COLO668 (cell line): ENCODE measurements around the gene TSPAN5.
"Not testable (repeated sequence)": the region's sequence is repeated elsewhere in the genome, so short reads cannot be mapped to it uniquely, and the experiment has no call there.

Experiments
- DNase-seq: peaks from one replicate; lab custom pipeline; 2025; ENCODE audit not compliant: unreplicated experiment; lab: John Stamatoyannopoulos, UW

TSPAN5 gene

DNA sequence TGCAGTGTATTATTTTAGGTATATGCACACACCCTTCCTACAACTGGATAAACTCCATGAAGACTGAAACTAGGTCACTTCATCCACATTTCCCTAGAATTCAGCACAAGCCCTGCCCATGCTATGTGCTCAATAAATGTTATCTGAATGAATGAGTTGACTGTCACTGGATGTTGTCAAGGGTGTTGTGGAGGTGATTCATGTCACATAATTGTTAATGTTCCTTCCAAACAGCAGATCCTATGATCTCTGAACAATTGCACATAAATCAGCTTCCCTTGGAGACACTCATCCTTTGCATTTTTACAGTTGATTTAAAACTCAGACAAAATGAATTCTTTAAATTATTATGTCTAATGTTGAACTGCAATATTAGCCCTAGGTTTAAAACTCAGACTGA is 154.7 kb downstream of the TSPAN5 start:
- DNase-seq = no peak

DNA sequence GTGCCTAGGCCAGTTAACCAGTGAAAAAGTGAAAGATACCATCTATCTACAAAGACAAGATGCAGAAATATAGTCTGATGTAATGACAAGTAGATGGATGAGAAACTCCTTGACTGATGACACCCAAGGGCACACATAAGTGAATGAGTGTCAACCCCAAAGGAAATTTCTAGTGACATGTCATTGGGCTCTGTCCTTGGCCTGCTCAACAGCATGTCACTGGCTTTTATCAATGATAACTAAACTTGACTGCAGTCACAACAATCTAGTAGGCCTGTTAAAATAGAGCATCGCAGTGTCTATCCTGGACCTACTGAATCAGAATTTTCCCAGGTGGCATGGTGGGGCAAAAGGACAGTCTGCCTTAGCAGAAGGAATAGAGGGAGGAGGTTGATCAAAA is 155.8 kb downstream of the TSPAN5 start:
- no peak for DNase-seq

DNA sequence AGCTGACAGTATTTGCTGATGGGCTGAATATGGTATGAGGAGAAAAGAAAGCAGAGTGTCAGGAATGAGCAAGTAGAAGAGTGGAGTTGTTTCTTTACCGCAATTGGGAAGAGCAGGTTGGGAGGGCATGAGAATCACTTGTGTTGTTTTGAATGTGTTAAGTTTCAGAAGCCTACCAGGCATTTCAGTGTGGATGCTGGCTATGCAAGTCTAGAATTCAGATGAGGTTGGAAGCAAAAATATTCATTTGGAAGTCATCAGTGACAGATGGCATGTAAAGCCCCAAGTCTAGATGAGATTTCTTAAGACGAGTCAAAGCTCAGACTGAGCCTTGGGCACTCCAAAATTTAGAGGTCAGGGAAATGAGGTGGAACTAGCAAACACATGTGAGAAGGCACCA is 156.4 kb downstream of the TSPAN5 start:
- DNase-seq = no peak

DNA sequence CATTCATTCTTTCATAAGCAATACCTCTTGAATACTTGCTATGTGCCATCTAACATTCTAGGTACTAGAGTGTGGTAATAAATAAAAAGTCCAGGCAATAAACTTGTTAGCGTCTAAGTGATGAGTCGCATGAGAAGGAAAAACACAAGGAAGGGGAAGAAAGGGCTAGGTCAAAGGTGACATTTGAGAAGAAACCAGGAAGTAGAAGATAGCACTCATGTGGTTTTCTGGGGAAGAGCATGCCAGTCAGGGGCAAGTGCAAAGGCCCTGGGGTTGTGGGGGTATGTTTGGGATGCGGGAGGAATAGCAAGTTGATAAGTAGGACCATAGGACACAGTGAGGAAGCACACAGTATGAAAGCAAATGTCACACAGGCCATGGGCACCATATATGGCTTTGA is 157.0 kb downstream of the TSPAN5 start:
- DNase-seq = no peak

DNA sequence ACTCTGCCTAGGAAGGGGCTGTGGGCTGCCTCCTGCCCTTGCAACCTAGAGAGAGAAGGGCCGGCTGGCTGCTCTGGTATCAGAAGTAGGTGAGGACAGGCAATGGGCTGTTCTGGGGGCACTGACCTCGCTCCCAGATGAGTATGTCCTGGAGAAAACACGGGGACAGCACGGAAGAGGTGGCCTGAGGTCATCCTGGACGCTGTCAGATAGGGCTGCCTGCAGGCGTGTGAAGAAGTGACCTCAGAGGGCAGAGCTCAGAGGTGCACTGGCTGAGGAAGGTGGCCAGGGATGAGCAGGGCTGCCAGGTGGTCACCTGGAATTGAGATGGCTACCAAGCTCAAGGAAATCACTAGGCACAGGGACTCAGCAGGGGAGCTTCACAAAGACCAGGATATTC is 159.6 kb downstream of the TSPAN5 start:
- no peak for DNase-seq

DNA sequence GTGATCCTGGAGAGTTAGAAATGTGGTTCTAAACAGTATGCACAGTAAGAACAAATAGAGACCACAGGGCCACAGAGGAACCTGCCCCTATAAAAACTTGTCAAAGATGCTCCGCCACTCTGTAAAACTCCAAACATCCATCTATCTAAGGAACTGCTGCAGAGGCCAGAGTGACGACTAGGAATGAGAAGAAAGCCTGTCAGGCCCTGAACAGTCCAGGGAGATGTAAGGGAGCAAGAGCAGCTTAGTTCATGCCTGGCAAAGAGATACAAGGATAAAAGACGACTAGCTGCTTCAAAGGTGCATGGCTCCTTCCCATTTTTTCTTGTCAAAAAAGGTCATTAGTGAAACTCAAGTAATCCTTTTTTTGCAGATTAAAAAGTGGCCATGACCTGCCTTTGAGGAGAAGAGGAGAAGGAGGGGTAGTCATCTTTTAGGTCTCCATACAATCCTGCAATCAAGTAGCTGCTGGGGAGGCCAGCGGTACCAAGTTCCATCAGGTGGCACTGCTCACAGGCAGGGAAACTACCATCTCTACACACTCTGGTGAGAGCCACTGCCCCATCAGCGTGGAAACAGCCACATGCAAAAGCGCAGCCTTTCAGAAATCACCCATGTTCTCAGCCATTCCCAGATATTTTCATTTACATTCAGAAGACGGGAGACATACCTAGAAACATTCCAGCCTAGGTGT is 162.1 kb downstream of the TSPAN5 start:
- DNase-seq = no peak

DNA sequence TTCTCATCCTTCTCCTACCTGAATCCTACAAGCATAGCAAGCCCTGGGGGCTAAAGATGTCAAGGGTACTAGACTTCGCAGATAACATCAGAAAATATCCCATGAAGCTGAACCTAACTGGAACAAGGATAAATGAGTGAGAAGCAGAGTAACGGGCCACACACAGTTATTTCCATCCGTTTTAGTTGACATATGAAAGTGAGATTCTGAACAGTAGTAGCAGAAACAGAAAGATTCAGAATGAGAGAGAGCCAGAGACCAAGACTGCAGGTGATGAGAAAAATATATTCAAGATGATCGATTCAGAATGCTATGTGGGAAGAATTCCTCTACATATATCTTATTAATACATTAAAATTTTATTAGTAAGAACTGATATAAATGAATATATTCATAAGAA is 165.1 kb downstream of the TSPAN5 start:
- DNase-seq = no peak

DNA sequence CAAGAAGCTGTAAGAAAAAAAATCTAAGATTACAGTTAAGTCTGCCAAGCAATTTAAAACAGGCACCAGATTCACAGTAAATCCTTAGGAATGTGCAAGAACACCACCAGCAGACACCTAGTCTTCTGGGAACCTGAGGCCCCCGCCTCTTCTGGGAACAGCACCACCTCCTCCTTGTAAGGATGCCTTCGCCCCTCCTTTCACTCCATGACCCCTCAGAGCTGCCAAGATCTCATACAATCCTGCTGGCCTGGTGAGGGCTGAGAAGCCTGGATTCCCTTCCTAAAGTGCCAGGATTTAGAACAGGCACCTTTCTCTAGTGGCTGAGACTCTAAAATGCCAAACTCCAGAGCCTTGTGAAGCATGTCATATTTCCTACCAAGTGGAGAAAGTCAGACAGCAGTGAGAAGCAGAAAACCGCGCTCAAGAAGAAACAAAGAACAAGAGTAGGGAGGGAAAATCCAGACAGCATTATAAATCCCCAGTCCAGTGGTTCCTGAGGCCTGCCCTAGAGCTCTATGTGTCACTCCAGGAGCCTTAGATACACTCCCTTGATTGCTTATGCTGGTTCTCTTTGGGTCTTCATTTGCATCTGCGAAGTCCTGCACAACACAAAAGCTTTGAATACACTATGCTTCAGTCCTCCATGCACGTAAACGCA is 166.4 kb downstream of the TSPAN5 start:
- DNase-seq = no peak

DNA sequence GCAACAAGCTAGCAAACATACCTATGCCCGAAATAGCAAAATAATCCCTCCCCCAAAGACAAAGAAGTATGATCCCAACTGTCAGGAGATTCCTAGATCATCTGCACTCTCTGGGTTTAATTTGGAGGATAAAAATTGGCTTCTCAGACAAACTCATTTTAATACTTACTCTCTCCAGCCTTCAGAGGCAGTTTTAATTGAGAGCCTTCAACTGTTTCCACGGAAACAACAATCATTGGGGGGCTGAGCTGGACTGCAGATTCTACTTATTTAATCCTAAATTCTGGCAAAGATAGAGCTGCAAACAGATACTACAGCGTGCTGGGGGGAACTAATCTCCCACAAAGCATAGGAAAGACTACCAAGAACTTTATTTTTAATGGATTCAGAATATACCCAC is 168.2 kb downstream of the TSPAN5 start:
- DNase-seq = no peak

DNA sequence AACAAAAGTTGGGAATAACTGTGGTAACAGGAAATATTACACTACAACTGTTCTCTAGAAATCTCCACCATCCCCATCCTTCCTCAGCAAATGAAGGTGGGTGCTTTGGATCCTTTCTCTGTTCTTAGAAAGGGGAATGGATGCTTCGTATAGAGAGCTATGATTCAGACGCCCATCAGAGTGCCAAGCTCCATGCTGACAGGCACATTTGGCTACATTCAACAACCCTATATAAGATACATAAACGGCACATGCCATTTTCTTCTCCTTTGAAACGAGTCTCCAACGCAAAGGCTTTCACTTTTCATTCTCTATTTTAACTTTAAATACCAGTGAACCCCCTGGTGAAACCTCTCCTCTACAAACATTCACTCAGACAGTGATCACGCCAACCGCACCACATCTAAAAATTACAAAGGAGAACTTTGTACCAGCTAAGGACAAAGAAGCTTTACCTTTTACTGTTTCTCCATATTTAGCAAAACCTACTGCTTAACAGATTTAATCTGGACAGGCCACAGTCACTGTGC is 172.5 kb downstream of the TSPAN5 start:
- no peak for DNase-seq

DNA sequence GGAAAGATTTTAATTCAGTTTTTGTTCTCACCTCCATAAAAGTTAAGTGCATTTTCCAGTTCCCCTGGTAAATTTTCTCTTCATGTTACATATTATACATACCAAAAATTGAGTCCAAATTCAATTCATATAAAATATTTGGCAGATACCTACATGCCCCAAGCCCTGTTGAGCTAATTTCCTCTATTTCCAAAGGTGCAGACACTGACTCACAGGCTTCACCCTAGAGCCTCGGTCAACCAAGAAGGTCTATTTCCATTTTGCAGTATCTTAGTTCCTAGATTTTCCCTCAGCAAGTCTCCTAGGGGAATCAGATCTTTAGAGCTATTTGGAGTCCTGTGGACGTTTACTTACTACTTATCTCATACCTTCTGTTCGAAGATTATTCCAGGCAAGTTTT is 174.4 kb downstream of the TSPAN5 start:
- DNase-seq = no peak

DNA sequence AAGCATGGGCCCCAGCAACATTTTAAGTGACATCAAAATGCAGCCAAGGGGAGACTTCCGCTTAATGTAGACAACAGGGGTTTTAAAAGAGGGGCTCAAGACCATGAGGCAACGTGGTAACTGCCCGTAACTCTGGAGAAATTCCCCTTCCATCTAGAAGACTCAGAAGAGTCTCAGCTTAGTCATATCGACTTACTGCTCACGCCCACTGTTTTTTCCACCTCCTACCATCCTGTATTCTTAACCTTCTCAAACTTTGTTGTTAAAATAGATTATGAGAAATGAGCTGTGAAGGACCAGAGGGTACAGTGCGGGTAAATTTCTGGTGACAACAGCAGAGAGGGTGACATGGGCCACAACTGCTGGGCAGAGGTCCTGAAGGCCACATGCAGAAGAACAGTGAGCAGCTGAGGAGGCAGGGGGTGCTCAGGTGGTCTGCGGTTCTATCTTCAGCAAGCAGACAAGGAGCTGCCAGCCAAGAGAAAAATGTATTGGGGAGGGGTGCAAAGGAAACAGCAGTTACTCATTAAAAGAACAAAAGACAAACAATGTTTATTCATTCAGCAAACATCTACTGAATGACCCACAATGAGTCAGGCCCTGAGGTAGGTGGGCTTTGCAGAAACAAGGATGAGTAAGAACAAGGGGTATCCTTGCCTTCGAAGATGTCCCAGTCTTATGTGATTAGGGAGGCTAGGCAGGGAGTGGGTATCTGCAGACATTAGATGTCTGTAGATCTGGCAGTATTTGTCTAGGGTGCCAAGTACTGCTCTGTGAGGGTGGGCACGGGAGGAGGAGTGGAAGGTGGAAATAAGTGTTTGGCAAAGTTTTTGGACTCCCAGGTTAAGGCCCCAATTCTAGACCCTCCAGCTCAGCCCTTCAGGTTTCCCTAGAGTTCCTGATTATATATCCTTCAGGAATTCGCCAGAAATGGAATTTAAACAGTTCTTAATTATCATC is 175.3 kb downstream of the TSPAN5 start:
- no peak for DNase-seq

DNA sequence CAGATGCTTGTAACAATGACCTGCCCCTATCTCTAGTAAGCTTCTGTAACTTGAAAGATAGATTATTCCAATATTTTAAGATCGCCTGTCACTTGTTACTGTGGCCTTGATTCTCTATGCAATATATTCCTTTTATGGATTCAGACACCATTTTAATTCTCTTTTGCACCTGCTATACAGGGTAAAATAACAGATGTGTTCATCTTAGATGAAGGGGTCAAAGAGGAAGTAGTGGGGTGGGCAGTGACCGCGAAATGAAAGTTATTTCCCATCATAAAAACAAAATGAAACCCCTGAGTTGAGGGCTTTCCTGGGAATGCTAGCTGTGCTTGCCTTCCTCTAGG is 175.9 kb downstream of the TSPAN5 start:
- DNase-seq = no peak

DNA sequence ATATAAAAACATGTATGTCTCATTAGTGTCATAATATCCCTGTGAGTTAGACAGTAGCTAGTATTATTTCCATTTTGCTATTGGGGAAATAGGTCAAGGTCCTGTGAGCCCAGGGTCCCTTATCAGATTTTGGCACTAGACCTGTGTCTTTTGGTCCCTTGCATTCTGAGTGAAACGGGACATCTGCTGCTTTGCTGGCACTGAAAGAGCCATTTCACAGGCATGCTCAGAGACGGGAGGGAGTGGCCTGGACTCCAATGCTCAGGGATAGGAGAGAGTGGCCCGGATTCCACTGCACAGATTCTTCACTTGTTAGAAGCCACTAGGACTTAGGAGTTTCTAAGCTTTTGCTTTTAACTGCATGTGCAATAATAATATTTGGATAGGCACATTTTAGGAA is 177.2 kb downstream of the TSPAN5 start:
- no peak for DNase-seq

DNA sequence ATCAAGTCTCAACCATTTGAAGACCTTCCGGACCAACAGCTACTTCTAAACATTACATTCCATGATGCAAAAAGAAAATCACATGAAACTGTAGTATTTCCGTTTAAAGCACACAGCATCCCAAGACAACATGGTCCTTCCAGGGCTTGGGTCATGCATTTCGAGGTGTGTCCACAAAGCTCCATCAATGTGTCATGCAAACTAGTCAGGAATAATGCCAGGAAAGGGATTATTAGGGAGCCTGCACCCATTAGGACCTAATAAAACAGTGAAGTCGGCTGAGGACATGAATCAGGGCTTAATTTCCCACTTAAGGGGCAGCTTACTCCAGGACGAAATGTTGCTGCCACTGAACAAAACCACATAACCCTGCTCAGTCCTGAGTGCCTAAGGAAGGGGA is 177.9 kb downstream of the TSPAN5 start:
- DNase-seq = no peak

DNA sequence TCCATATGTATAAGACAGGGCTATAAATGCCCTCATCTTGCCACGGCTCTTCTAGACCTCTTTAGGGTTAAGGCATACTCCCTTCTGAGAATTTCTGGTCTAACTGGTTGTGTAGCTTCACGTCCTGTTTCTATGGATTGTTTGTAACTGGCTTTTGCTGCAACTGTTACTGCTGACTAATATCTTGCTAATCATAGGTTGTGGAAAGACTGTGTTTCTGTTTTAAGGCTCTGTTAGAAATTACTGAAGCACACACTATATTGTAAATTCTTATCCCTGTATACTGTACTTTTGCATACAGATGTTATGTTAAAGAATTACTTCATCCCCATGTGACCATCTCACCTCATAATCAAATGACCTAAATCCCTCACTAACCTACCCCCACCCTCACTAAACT is 178.8 kb downstream of the TSPAN5 start:
- DNase-seq = not testable (repeated sequence)

DNA sequence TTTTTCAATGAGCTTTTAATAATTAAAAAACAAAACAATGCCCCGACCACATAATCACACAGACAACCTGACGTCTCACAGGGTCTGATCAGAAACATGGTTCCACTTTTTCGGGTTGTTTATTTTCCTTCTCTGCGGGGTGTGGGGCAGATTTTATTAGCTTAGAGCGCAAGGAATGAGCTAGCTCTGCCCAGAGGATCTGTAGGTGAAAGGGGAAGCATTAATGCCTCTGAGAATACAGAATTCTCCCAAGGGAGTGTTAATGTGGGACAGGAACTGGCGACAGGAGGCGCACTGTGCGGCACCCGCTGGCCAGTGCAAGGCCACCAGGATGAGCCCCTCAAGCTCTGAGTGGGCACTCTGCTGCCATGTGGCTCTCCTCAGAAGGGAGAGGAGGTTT is 181.5 kb downstream of the TSPAN5 start:
- DNase-seq = no peak

DNA sequence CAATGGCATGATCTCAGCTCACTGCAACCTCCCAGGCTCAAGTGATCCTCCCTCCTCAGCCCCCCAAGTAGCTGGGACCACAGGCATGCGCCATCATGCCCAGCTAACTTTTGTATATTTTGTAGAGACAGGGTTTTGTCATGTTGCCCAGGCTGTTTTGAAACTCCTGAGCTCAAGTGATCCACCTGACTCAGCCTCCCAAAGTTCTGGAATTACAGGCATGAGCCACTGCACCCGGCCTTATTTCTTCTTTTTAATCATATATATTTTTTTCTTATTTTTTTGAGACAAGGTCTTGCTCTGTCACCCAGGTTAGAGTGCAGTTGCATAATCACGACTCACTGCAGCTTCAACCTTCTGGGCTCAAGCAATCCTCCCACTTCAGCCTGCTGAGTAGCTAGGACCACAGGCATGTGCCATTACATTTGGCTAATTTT is 184.0 kb downstream of the TSPAN5 start:
- no peak for DNase-seq

DNA sequence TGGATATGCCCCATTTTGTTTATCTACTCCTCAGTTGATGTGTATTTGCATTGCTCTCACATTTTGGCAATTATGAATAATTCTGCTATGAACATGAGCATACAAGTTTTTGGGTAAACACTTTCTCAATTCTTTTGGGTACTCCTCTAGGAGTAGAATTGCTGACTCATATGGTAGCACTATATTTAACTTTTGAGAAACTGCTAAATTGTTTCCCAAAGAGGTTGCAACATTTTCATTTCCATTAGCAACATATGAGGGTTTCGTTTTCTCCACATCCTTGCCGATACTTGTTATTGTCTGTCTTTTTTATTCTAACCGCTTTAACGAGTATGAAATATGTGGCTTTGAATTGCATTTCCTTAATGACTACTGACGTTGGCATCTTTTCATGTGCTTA is 185.4 kb downstream of the TSPAN5 start:
- no peak for DNase-seq

DNA sequence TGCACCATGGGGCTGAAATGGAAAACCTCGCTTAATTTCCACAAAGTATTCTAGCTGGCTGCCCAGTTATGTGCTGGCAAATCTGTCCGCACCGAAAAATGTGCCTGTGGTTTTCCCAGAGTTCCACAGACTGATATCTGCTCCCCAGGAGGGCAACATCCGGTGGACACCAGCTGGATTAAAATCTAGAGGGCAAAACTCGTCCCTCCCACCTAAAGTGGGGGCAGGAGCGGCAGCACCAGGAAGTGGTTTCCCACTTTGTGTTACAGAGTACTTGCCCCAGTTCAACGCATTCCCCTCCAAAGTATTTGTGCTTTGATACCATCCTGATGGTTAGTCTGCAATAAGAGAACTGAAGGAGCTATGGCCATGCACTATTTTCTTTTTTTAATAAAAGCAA is 187.6 kb downstream of the TSPAN5 start:
- no peak for DNase-seq

DNA sequence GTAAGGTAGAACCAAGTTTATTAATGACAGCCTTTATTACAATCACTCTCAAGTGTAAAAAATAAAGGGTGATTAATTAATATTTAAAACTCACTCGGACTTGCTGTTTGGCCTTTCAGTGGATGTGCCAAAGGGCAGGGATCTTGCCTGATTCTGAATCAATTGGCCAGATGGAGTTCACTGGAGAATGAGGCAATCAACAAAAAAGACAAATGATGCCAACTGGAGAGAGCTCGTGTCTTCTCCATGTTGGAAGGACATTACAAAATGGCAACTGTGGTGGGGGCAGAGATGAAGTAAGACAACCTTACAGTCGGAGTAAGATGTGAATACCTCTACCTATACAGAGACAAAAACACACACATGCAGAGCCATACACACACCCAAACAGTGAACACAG is 188.0 kb downstream of the TSPAN5 start:
- no peak for DNase-seq

DNA sequence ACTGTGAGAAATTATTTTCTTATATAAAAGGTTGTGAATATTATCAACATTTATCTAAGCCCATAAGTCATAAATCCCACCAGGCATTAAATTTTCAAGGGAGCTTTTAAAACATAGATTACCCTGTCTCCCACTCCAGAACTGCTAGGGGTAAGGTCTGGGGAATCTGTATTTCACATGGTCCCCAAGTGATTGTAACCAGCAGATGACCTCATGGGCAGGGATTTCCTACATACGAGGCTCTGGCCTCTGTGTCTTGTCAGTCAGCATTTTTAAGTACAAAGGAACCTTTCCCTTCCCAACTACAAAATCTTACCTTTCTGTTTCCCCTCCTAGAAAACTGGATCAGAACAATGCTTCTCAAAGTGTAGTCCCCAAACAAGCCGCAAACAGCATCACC is 188.6 kb downstream of the TSPAN5 start:
- no peak for DNase-seq
